Stimulated activated memory B cell treated with anti-CD40 and anti-IgM and Interleukin-4, amounts not matched to agents 10 μg/mL and 1 μg/mL and 100 μg/mL, for 72 hours (primary cell): ENCODE measurements around the gene HIGD1B.

ENCODE experiments used
- ATAC-seq: fragments of 150-1000 bp; cut with Tn5 transposase; 2 replicates; pipeline ENCODE4 v1.10.0; 2021
- H3K27ac Mint-ChIP-seq: one replicate; pipeline ENCODE4 v1.8.0; 2022; ENCODE audit warnings: mild to moderate bottlenecking, mixed read lengths
- H3K27me3 Mint-ChIP-seq: one replicate; pipeline ENCODE4 v1.8.0; 2022; ENCODE audit warnings: mixed read lengths
- H3K36me3 Mint-ChIP-seq: one replicate; pipeline ENCODE4 v1.8.0; 2022; ENCODE audit warnings: mixed read lengths
- H3K4me1 Mint-ChIP-seq: one replicate; pipeline ENCODE4 v1.8.0; 2022; ENCODE audit warnings: mixed read lengths
- H3K4me3 Mint-ChIP-seq: one replicate; pipeline ENCODE4 v1.8.0; 2022; ENCODE audit warnings: mild to moderate bottlenecking, moderate library complexity, mixed read lengths
- H3K9me3 Mint-ChIP-seq: one replicate; pipeline ENCODE4 v1.8.0; 2022; ENCODE audit warnings: mixed read lengths

The HIGD1B gene

GRCh38 chr17:44828919-44829522 lies 18.7 kb upstream of the HIGD1B start:
- no peaks in the 10 kb centered on the region for H3K9me3 Mint-ChIP-seq
- ATAC-seq = no peak
- peaks cover 10% of the 10 kb centered on the region for H3K4me1 Mint-ChIP-seq
- peaks cover 54% of the 10 kb centered on the region for H3K27me3 Mint-ChIP-seq
- no peaks in the 10 kb centered on the region for H3K36me3 Mint-ChIP-seq
- H3K27ac Mint-ChIP-seq = no peak overlapping the region
- H3K4me3 Mint-ChIP-seq = peak overlapping the region; percentile 75

- no peaks in the 10 kb centered on the region for H3K9me3 Mint-ChIP-seq
- no peak within 1 kb of the TSS for H3K27ac Mint-ChIP-seq
- no peaks in the 10 kb centered on the region for H3K36me3 Mint-ChIP-seq
- peaks cover 54% of the 10 kb centered on the region for H3K27me3 Mint-ChIP-seq
- H3K4me3 Mint-ChIP-seq = peak within 1 kb of the TSS; percentile 75
- ATAC-seq = peak; percentile 36
- peaks cover 10% of the 10 kb centered on the region for H3K4me1 Mint-ChIP-seq
Observed at GRCh38 chr17:44829523-44830358, 17.9 kb upstream of the HIGD1B start, which contains the start of gene GJC1. TSS of gene GJC1 (minus strand) at chr17:44830287. CDS start at chr17:44805817, 24,470 bp downstream.

DNA sequence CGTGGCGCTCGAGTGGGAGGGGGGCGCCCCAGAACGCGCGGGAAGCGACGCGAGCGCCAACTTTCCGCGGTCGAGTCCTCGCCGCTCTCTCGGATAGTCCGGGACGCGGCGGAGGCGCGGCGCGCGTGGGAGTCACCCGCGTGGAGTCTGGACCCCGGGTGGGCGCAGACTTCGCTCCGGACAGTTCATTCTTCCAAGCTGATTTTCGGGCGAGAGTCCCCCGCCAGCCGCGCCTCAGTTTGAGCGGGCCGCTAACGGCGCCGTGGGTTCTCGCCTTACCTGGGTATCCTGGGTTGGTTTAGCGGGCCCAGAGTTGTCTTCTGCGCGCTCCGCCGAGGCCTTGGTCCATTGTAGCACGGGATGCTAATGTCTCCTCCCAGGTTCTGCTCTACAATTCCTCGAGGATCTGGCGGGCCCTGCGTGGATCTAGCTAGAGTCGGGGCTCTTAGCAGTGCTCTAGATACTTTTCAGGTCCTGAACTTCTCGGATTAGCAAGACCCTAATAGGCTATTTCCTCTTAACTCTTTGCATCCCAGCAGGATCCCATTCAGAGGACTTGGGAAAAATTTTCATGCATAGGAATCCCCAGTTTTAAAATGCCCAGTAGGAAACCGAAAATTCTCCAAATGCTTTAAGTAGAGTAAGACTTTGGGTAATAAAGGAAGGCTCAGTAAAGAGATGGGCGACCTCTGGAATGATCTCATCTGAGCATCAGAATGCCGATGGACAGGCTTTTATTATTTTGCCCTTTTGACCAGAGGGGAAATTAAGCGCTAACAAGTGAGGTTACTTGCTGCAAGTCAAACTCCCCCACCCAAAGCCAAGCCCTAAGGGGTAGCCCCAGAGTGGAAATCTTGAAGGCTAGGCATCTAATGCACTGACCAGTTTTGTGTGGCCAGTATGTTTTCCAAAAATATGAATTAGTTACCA lies 17.1 kb upstream of the HIGD1B start:
- Mint-ChIP-seq H3K27me3 (peaks cover 63% of the 10 kb centered on the region), H3K4me1 (peaks cover 10% of the 10 kb centered on the region), H3K27ac (no peak overlapping the region), H3K4me3 (peak overlapping the region; percentile 68), H3K9me3 (no peaks in the 10 kb centered on the region), H3K36me3 (no peaks in the 10 kb centered on the region)
- ATAC-seq = no peak

DNA sequence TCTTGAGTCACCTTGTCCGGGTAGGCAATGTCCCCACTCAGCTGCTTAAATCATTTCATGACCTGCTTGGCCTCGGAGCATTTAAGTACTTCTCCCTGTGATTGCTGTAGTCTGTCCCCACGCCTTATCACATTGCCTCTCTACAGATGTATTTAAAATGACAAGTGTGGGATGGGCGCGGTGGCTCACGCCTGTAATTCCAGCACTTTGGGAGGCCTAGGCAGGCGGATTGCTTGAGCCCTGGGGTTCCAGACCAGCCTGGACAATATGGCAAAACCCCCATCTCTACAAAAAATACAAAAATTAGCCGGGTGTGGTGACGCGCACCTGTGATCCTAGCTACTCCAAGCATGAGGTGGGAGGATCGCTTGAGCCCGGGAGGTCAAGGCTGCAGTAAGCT lies 16.3 kb upstream of the HIGD1B start:
- H3K27me3 Mint-ChIP-seq = peaks cover 64% of the 10 kb centered on the region
- H3K36me3 Mint-ChIP-seq = no peaks in the 10 kb centered on the region
- H3K4me1 Mint-ChIP-seq = peaks cover 10% of the 10 kb centered on the region
- H3K9me3 Mint-ChIP-seq = no peaks in the 10 kb centered on the region
- H3K27ac Mint-ChIP-seq = no peak overlapping the region
- no peak for ATAC-seq
- no peak overlapping the region for H3K4me3 Mint-ChIP-seq

DNA sequence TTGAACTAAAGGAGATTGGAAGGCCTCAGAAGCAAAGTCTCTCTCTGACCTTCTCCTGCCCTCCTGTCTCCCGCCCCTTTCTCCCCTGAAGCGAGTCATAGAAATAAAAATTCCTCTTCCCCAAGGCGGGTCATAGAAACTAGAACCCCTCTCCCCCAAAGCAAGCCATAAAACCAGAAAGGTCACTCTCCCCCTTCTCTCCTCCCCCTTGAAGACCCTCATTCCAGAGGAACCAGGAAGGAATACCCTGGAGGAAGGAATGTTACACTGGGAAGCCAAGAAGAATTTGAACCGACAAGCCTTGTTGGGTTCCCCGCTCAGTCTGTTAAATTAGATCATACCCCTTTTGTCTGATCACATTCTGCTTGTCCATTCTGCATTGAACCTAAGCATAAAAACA lies 14.9 kb upstream of the HIGD1B start:
- H3K27me3 Mint-ChIP-seq = peaks cover 54% of the 10 kb centered on the region
- peaks cover 10% of the 10 kb centered on the region for H3K4me1 Mint-ChIP-seq
- H3K4me3 Mint-ChIP-seq = no peak overlapping the region
- ATAC-seq = no peak
- H3K9me3 Mint-ChIP-seq = no peaks in the 10 kb centered on the region
- no peaks in the 10 kb centered on the region for H3K36me3 Mint-ChIP-seq
- H3K27ac Mint-ChIP-seq = no peak overlapping the region

DNA sequence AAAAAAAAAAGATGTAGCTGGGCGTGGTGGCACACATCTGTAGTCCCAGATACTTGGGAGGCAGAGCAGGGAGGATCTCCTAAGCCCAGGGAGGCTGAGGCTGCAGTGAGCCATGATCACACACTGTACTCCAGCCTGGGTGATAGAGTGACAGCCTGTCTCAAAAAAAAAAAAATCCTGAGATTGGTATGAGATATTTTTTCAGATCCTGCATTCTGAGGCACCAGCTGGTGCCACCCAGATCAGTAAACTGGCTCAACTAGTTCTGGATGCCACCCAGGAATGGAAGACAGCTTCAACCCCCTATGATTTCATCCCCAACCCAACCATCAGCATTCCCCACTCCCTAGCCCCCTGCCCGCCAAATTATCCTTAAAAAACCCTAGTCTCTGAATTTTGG lies 10.5 kb upstream of the HIGD1B start:
- Mint-ChIP-seq H3K27me3 (peaks cover 35% of the 10 kb centered on the region), H3K27ac (no peak overlapping the region), H3K9me3 (no peaks in the 10 kb centered on the region), H3K36me3 (no peaks in the 10 kb centered on the region), H3K4me3 (no peak overlapping the region), H3K4me1 (no peaks in the 10 kb centered on the region)
- ATAC-seq = no peak

DNA sequence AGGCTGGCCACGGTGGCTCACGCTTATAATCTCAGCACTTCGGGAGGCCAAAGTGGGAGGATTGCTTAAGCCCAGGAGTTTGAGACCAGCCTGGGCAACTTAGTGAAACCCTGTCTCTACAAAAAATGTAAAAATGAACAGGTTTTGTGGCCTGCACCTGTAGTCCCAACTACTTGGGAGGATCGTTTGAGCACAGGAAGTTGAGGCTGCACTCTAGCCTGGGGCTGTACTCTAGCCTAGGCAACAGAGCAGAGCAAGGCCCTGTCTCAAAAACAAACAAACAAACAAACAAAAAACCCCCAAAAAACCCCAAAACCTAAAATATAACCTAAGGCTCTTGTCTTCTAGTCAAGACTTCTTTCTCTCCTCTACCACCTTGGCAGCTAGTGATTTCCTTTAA lies 7.4 kb upstream of the HIGD1B start:
- peaks cover 4% of the 10 kb centered on the region for H3K27me3 Mint-ChIP-seq
- H3K4me1 Mint-ChIP-seq = no peaks in the 10 kb centered on the region
- no peak for ATAC-seq
- H3K9me3 Mint-ChIP-seq = no peaks in the 10 kb centered on the region
- no peaks in the 10 kb centered on the region for H3K36me3 Mint-ChIP-seq
- H3K27ac Mint-ChIP-seq = no peak overlapping the region
- H3K4me3 Mint-ChIP-seq = no peak overlapping the region

DNA sequence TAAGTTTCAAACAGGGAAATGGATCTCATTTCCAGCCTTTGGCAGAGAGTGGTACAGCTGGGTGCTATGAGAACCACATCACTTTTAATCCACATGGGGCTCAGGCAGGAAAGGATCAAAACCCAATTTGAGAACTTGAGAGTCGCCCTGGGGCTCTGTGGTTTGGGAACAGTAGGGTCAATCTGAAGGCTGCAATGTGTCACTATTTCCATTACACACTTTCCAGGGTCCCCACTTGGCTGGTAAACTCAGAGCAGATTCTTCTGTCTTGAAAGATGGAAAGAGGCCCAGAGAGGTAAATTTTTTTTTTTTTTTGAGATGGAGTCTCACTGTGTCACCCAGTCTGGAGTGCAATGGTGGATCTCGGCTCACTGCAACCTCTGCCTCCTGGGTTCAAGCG lies 6.7 kb upstream of the HIGD1B start:
- H3K36me3 Mint-ChIP-seq = no peaks in the 10 kb centered on the region
- no peaks in the 10 kb centered on the region for H3K4me1 Mint-ChIP-seq
- no peak overlapping the region for H3K4me3 Mint-ChIP-seq
- no peak for ATAC-seq
- H3K27me3 Mint-ChIP-seq = no peaks in the 10 kb centered on the region
- no peak overlapping the region for H3K27ac Mint-ChIP-seq
- no peaks in the 10 kb centered on the region for H3K9me3 Mint-ChIP-seq

DNA sequence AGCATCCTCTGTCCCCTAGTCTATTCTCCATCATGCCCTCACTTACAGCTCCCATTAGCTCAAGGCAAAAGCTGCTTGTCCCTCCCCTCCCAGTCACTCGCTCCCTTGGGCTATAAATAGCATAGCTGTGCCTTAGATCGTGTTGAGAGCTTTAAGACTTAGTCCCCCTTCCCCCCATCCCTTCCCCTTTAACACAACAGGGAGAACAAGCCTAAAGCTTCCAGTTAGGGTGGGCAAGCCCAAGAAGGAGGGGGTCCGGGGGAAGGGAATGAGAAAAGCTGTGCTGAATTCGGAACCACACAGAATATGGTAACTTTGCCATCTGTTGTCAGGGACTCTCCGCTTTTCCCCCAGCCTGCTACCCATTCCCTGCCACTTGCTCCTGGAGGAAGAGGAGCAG lies 4.9 kb upstream of the HIGD1B start:
- no peaks in the 10 kb centered on the region for H3K27me3 Mint-ChIP-seq
- no peaks in the 10 kb centered on the region for H3K9me3 Mint-ChIP-seq
- no peaks in the 10 kb centered on the region for H3K4me1 Mint-ChIP-seq
- H3K27ac Mint-ChIP-seq = no peak overlapping the region
- H3K36me3 Mint-ChIP-seq = no peaks in the 10 kb centered on the region
- ATAC-seq = no peak
- no peak overlapping the region for H3K4me3 Mint-ChIP-seq

GRCh38 chr17:44844390-44844830 lies 3.3 kb upstream of the HIGD1B start:
- Mint-ChIP-seq H3K4me1 (no peaks in the 10 kb centered on the region), H3K27ac (no peak overlapping the region), H3K4me3 (no peak overlapping the region), H3K27me3 (no peaks in the 10 kb centered on the region), H3K36me3 (no peaks in the 10 kb centered on the region), H3K9me3 (no peaks in the 10 kb centered on the region)
- no peak for ATAC-seq

GRCh38 chr17:44846206-44846605 lies 1.5 kb upstream of the HIGD1B start:
- Mint-ChIP-seq H3K4me3 (no peak overlapping the region), H3K9me3 (no peaks in the 10 kb centered on the region), H3K4me1 (no peaks in the 10 kb centered on the region), H3K27ac (no peak overlapping the region), H3K27me3 (no peaks in the 10 kb centered on the region), H3K36me3 (peaks cover 14% of the 10 kb centered on the region)
- no peak for ATAC-seq

DNA sequence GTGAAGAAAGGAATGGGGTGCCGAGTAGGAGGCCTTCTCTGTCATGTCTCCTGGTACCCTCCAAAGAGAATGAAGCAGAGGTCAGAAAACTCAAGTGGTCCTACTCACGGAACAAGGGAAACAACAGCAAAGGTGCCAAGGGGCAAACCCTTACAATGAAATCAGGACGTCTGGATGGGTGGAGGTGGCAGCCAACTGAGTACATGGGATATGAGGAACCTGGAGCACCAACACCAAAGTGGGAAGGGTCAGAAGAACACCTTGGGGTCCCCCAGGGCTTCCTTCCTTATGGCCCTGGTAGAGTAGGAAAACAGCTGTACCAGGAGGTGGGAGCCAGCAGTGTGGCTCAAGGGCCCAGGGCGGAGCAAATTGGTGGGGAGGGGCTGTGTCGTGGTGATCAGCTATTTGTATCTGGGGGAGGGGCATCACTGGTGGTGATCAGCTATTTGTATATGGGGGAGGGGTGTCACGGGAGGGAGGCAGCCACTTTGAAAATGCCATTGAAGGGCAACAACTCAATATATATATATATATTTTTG lies 643 bp downstream of the HIGD1B start:
- Mint-ChIP-seq H3K27me3 (no peaks in the 10 kb centered on the region), H3K27ac (peak overlapping the region; percentile 6), H3K9me3 (no peaks in the 10 kb centered on the region), H3K4me1 (no peaks in the 10 kb centered on the region), H3K4me3 (no peak overlapping the region), H3K36me3 (peaks cover 30% of the 10 kb centered on the region)
- no peak for ATAC-seq

DNA sequence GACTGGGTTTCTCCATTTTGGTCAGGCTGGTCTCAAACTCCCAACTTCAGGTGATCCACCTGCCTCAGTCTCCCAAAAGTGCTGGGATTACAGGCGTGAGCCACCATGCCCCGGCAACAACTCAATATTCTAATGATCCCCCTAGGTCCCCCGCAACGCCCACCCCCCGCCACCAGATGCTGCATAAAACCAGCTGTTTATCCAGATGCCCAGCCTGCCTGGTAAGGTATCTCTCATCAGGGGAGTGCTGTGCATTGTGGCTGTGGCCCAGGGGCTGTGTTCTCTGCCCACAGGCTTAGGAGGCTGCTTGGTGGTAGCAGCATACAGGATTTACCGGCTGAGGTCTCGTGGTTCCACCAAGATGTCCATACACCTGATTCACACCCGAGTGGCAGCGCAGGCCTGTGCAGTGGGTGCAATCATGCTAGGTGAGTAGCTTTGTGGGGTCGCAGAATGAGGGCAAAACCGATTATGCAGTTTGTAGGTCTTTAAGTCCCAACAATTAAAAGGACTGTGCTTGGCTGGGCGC lies 1.3 kb downstream of the HIGD1B start:
- Mint-ChIP-seq H3K27me3 (no peaks in the 10 kb centered on the region), H3K36me3 (peaks cover 37% of the 10 kb centered on the region), H3K27ac (no peak overlapping the region), H3K4me3 (no peak overlapping the region), H3K9me3 (no peaks in the 10 kb centered on the region), H3K4me1 (no peaks in the 10 kb centered on the region)
- ATAC-seq = no peak

- Mint-ChIP-seq H3K36me3 (peaks cover 47% of the 10 kb centered on the region), H3K4me3 (no peak overlapping the region)
Observed at GRCh38 chr17:44850025-44850424, 2.3 kb downstream of the HIGD1B start.

GRCh38 chr17:44850612-44851011 lies 2.9 kb downstream of the HIGD1B start:
- Mint-ChIP-seq H3K4me3 (no peak overlapping the region), H3K27me3 (no peaks in the 10 kb centered on the region), H3K27ac (no peak overlapping the region), H3K36me3 (peaks cover 50% of the 10 kb centered on the region), H3K9me3 (no peaks in the 10 kb centered on the region), H3K4me1 (no peaks in the 10 kb centered on the region)
- ATAC-seq = no peak

More at GRCh38 chr17:44850025-44850424, 2.3 kb downstream of the HIGD1B start:
- Mint-ChIP-seq H3K27ac (peak overlapping the region; percentile 3), H3K4me1 (no peaks in the 10 kb centered on the region), H3K27me3 (no peaks in the 10 kb centered on the region), H3K9me3 (no peaks in the 10 kb centered on the region)
- no peak for ATAC-seq
